HG02943 (cell line): ENCODE data around the gene ST7.
"Not testable (repeated sequence)": the region's sequence is repeated elsewhere in the genome, so short reads cannot be mapped to it uniquely, and the experiment has no call there.

Experiments used
- ATAC-seq: cut with Tn5 transposase; IDR thresholded peaks from one replicate; pipeline ENCODE4 v1.9.1; 2021; ENCODE audit warnings: mild to moderate bottlenecking, low read depth, moderate library complexity; ENCODE audit not compliant: unreplicated experiment

ST7 gene

GRCh38 chr7:116971153-116971552 lies 17.9 kb downstream of the ST7 start:
- ATAC-seq, result not testable (repeated sequence)

GRCh38 chr7:116971869-116972268 lies 18.6 kb downstream of the ST7 start:
- ATAC-seq, result no peak

- not testable (repeated sequence) for ATAC-seq
These were observed 21.7 kb downstream of the ST7 start for GRCh38 chr7:116975024-116975423.

- ATAC-seq, result no peak
These were observed 23.9 kb downstream of the ST7 start for GRCh38 chr7:116977172-116977571.

GRCh38 chr7:116978006-116978405 lies 24.7 kb downstream of the ST7 start:
- no peak for ATAC-seq

- ATAC-seq, result no peak
These were observed 26.1 kb downstream of the ST7 start for GRCh38 chr7:116979430-116979829.

GRCh38 chr7:116980354-116980753 lies 27.1 kb downstream of the ST7 start:
- ATAC-seq, result no peak

GRCh38 chr7:116981939-116982338 lies 28.6 kb downstream of the ST7 start:
- no peak for ATAC-seq

GRCh38 chr7:116984511-116984910 lies 31.2 kb downstream of the ST7 start:
- ATAC-seq, result no peak

GRCh38 chr7:116984917-116985316 lies 31.6 kb downstream of the ST7 start:
- ATAC-seq, result no peak

GRCh38 chr7:116985575-116985974 lies 32.3 kb downstream of the ST7 start:
- no peak for ATAC-seq

GRCh38 chr7:116986611-116987565 lies 33.6 kb downstream of the ST7 start:
- ATAC-seq, result no peak

- no peak for ATAC-seq
These were observed 35.2 kb downstream of the ST7 start for GRCh38 chr7:116988363-116988989.

- ATAC-seq, result no peak
These were observed 36.8 kb downstream of the ST7 start for GRCh38 chr7:116990056-116990455.

- ATAC-seq, result no peak
These were observed 37.9 kb downstream of the ST7 start for GRCh38 chr7:116991233-116991632.

GRCh38 chr7:116994611-116995010 lies 41.3 kb downstream of the ST7 start:
- ATAC-seq, result no peak

- ATAC-seq, result no peak
These were observed 44.7 kb downstream of the ST7 start for GRCh38 chr7:116997972-116998371.

GRCh38 chr7:116998567-116999175 lies 45.4 kb downstream of the ST7 start:
- ATAC-seq, result no peak

GRCh38 chr7:116999311-116999710 lies 46.0 kb downstream of the ST7 start:
- ATAC-seq, result no peak

GRCh38 chr7:117001283-117001682 lies 48.0 kb downstream of the ST7 start:
- ATAC-seq, result no peak

- no peak for ATAC-seq
These were observed 51.6 kb downstream of the ST7 start for GRCh38 chr7:117004899-117005298.
